OCI-LY3 (cell line): ENCODE results near the gene RPL15.

ENCODE experiments used
- CTCF ChIP-seq: fragments of 200-600, 300-600 bp; sonication (generic); IDR thresholded peaks from 2 replicates; pipeline ENCODE4 v1.5.1; 2014; ENCODE audit warnings: antibody characterized with exemption, low read length, low read depth
- EZH2phosphoT487 ChIP-seq: fragments of 200-600 bp; shearing (Covaris generic); IDR thresholded peaks from 2 replicates; pipeline ENCODE4 v1.6.1; 2018; ENCODE audit warnings: antibody characterized with exemption, mixed run types, low read depth

- no peak for TF ChIP-seq EZH2phosphoT487
- peak; percentile 20; the same call in 1 of the 2 replicates for TF ChIP-seq CTCF
Measured at GRCh38 chr3:23964537-23965235, 47.8 kb downstream of the RPL15 start.
